NCI-H2196 (cell line): ENCODE measurements around the gene PNLIPRP1.

Experiments used
- DNase-seq: peaks from one replicate; lab custom pipeline; 2025; ENCODE audit not compliant: unreplicated experiment; lab: John Stamatoyannopoulos, UW

PNLIPRP1 gene

DNA sequence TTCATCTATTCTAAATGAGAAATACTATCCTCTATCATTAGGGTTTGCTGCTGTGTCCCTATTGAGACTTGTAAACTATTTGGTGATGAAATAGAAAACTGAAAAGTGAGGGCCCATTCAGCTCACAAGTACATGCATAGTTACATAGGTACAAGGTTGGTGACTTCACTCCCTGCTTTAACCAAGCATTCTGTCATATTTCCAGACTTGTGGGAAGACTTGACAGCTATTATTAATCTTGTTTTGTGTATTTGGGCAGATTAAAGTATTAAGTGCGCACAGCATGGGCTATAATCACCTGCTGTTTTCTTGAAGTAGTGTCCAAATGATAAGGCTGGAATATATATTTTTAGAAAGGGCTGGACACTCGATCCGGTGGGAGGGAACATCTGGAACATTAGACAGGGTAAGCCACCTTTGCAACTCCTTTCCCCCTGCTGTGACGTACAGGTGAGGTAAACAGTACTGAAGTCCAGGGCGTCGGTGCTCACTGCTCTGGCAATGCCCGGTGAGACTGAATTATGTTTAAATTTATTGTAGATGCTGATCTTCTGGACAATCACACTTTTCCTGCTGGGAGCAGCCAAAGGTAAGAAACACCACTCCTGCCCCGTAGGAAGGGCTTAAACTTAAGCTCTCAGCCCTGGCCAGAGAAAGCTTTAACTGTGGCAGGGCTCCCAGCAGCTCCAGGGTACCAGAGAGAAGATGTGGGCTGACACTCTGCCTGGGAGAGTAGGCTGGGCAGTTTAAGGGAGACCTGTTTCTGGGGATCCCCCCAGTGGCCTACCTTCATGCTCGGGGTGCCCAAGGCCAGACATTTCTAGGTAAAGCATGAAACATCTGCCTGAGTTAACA is at the start of gene PNLIPRP1:
Gene PNLIPRP1, plus strand, starts transcription at position 370 of the 855 bp plus-strand sequence. Its CDS starts 171 bp downstream, at position 541.
- DNase-seq, result no peak

DNA sequence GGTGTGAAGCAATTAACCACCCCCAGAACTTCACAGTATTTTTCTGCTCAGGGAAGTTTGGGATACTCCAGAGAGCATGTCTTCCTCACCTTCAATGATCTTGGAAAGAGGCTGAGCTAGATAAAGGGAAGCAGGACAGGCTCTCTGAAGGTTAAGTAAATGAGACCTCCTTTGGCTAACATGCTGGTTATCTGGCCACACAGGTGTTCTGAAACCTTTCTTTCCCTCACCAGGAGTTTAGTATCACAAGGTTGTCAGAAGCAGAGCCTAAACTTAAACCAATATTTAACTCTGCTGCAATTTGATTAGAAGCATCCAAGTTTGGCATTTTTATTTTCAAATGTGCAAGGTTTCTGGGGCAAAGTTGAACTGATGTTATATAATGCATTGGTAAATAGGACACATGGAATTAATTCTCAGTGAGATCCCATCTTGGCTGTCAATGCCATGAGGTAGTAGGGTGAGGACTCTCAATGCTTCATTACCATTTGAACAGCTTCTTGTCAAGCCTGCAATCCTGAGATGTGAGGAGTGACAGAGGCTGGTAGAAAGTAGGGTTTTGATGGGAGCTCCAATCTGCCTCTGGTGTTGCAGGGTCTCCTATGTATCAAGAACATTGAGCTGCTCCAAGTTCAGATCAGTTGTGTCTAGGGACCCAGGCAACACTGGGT is 48.6 kb upstream of the PNLIPRP1 start:
- no peak for DNase-seq

DNA sequence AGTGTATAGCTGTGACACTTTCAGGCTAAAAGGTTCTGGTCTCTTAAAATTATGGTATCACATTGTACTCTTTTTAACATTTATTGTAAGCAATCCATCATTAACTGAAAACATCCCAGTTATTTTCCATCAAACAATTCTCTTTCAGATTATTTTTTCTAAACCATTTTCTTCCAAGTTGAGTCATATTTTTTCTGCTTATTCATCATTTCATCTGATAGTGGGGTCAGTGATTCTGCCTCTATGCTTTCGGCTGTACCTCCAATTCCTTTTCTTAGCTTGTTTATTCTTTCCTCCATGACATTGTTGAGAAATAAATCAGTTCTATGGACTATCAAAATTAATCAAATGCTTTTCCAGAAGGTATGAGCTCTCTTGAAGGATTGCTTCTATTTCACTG is 45.6 kb upstream of the PNLIPRP1 start:
- DNase-seq, result no peak

DNA sequence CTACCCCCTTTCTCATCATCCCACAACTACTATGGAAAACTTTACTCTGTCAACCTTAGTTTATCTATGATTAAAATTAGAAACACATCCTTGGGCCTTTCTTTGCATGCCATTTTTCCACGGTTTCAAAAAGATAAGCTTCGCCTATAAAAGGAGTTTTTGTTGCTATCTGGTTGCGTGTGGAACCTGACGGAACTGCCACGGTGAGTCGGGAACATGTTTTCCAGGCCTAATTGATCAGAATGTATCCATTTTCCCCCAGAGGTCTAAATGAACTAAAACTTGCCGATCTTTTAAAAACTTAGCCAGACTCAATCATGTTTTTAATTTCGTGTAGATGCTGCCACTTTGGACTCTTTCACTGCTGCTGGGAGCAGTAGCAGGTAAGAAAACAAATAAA is 45.0 kb upstream of the PNLIPRP1 start, which contains the start of gene PNLIP:
Gene PNLIP, plus strand, starts transcription at position 176 of the 400 bp plus-strand sequence. Its CDS starts 162 bp downstream, at position 338.
- no peak for DNase-seq

DNA sequence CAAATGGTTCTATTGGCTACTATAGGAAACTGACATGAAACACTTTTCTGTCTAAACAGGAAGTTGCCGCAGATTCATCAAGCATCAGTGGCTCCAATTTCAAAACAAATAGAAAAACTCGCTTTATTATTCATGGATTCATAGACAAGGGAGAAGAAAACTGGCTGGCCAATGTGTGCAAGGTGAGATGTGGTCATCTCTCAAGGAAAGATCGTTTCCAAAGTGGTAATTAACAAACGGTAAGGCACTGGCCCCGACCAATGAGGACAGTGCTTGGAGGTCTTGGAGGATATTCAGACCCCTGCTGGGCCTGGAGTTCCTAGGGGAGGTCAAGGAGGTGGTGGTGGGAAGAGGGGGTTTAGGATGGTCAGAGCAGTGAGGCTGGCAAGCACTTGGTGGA is 42.5 kb upstream of the PNLIPRP1 start:
- no peak for DNase-seq

DNA sequence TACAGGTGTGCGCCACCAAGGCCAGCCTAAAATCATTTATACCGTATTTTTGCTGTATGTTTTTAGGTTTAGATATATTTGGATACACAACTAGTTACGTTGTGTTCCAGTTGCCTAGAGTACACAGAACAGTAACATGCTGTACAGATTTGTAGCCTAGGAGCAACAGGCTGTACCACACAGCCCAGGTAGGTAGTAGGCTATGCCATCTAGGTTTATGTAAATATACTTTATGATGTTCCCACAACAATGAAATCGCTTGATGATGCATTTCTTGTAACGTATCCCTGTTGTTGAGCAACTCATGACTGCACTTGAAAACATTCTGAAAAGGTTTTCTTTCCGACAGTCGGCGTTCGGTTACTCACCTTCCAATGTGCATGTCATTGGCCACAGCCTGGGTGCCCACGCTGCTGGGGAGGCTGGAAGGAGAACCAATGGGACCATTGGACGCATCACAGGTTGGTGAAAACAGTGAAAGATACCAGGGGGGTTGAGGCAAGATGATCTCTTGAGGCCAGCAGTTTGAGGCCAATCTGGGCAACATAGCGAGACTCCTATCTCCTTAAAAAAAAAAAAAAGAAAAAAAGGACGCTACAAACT is 37.3 kb upstream of the PNLIPRP1 start:
- DNase-seq, result no peak

DNA sequence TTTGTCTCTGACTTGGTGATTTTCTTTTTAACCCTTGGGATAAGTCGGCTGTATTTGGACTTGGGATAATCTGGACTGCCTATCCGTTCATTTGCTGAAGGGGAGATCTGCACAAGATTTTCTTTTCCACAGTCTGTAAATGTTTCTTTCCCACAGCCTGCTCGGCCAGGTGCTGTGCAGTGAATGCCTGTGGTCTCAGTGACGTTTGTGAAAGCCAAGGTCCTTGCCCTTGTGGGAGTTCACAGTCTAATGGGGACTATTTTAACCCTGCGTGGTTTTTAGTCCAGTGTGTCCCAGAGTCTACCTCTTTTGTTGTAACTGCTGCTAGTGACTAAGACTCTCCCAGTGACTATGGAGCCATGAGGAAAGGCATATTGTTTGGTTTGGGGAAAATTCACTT is 36.1 kb upstream of the PNLIPRP1 start:
- DNase-seq, result no peak

DNA sequence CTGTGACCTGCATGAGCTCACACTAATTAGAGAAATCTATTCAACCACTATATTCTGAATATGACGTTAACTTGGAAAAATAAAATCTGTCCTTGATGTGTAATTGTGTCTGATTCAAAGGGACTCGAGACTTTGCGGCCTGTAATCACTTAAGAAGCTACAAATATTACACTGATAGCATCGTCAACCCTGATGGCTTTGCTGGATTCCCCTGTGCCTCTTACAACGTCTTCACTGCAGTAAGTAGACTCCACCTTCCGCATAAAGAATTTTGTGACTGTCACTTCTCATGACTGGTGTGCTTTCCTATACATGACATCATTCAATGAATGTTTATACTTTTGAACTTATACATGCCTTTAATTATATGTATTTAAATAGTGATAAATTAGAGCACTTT is 34.9 kb upstream of the PNLIPRP1 start:
- no peak for DNase-seq

DNA sequence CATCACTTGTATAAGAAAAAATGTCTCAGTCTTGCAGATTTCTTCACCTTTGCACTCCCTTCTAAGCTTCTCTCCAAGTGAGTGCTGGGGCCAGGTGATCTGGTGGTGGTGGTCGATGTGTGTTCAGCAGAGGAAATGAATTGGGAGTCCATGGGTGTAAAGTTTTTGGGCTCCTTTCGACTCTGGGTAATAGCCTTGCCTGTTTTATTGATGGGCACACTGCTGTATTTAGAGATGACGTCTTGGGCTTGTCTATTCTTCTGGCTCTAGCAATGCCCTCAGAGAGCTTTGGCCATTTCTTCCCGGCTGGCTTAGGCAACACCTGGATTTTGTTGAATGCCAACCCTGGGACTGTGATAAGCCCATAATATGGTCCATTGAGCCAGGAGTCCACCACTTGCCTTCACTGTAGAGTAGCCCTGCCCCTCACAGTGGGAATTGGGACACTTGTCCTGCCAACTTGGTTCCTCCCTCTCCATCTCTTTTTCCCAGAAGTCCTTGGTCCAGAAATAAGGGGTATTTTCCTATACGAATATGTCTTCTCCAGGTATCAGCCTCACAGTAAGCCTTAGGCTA is 33.4 kb upstream of the PNLIPRP1 start:
- no peak for DNase-seq

DNA sequence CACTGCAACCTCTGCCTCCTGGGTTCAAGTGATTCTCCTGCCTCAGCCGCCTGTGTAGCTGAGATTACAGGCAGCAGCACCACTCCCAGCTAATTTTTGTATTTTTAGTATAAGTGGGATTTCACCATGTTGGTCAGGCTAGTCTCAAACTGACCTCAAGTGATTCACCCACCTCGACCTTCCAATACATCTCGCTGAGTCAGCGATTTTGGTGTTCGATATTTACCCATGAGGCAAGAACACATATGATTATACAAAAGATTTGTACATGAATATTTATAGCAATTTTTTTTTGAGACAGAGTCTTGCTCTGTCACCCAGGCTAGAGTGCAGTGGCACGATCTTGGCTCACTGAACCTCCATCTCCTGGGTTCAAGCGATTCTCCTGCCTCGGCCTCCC is 25.2 kb upstream of the PNLIPRP1 start:
- no peak for DNase-seq

DNA sequence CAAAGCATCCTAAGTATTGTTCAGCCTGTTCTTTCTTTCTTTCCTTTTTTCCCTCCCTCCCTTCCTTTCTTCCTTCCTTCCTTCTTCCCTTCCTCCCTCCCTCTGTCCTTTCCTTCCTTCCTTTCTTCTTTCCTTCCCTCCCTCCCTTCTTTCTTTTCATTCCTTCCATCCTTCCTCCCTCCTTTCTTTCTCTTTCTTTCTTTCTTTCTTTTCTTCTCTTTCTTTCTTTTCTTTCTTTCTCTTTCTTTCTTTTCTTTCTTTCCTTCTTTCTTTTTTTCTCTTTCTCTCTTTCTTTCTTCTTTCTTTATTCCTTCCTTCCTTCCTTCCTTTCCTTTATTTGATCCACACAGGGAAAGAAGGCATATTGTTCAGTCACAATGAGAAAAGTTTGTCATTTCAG is 23.8 kb upstream of the PNLIPRP1 start:
- DNase-seq, result no peak

DNA sequence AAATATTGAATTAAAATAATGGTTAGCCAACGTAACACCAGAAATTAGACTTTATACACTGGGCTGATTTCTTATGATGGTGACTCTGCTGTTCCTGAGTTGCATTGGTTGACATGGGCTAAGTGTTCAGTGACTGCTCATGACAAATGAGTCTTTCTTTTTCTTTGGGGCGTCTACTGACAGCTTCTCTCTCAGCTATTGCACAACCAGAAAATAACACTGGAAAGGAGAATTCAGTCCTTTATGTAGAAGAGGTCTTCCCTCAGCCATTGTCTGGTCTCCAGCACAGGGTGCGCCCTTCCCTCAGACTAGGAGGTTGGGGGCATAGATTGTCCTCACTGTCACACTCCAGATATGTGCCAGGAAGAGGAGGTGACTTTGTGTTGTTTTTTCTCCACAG is 23.4 kb upstream of the PNLIPRP1 start:
- DNase-seq, result no peak

DNA sequence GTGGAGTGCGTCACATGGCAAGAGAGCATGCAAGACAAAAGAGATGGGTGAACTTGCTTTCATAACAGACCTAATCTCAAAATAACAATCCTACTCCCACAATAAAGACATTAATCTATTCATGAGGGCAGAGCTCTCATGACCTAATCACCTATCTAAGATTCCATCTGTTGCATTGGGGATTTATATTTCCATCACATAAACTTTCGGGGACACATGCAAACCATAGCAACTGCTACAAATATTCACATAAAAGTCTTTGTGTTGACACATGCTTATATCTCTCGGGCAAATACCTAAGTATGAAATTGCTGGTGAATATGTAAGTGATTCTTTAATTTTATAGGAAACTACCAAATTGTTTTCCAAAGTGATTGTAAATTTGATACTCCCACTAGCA is 16.0 kb upstream of the PNLIPRP1 start:
- DNase-seq, result no peak

DNA sequence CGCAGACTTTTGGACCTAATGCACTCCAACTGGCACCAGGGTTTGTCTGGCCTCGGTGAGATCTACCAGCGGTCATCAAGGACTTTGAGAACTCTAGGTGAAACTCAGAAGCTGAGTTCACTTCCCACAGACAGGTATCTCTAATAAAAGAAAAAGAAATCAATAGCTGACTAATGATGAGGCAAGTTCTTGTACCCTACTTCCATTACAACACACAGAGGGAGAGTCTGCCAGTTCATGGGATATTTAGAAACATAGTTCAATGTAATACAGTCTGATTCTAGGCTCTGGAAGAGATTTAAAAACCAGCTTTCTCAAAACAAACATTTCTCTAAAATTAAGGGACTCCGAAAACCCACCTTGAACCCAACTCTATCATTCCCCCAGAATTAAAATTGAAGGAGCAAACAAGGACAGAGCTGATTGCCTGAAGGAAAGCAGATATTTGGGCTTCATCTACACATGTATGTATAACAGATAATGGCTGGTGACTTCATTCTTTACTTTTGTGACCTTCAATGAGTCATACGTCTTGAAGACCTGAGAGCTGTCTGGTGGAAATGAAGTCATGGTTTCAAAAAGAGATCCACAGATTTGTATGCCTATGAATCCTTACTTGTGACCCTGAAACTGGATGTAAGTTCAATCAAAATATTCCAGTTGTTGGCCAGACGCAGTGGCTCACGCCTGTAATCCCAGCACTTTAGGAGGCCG is 2.7 kb upstream of the PNLIPRP1 start:
- no peak for DNase-seq

DNA sequence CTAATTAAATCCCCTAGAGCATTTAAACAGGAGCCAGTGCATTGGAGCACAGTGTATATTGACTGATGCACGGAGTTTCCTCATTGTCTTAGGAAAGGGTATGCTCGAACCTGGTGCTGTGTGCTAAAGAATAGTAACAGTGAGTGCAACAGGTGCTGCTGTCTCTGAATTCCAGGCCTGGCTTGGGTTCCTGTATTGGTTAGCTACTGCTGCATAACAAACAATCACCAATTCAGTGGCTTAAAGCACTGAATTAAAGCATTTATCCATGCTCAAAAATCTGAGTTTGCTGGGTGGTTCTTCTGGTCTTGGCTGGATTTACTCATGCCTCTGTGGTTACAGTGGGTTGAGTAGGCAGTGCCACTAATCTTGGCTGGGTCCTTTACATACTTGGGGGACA is 1.8 kb upstream of the PNLIPRP1 start:
- no peak for DNase-seq

DNA sequence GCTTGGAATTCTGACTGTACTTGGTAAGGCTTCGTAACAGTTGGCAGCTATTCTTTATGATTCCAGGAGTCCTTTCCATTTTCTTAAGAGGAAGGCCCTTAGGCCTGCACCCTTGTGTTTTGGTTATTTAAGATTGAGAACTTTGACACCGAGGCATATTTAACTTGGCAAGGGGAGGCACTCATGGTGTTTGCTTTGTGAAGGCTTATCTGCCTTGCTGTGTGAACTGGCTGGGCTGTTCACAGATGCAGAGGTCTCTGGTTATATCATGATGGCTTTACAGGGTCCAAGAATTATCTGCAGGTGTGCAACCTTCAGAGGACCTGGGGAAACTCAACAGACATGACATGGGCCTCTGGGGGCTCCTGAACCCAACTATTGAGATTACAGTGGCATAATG is 833 bp upstream of the PNLIPRP1 start:
- DNase-seq, result no peak

DNA sequence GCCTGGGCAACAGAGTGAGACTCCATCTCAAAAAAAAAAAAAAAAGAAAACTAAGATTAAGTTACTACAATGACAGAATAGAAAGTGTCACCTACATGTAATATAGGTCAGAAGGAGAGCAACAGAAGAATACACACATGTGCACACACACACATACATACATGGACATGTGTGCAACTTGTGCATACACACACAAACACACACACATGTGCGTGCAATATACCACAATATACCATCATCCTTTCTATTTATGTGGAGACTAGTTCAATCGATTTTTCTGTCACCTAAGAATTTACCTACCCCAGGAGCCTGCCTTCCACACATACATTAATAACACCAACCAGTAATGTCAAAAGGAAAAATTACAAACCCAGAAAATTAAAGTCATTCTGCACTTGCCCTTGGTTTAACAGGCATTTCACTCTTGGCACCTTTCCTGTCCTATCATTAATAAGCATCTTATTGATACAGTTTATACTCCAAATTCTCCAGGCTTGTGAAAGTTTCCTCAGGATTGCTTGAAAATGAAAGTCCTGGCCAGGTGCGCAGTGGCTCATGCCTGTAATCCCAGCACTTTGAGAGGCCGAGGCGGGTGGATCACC is 2.5 kb downstream of the PNLIPRP1 start:
- no peak for DNase-seq

DNA sequence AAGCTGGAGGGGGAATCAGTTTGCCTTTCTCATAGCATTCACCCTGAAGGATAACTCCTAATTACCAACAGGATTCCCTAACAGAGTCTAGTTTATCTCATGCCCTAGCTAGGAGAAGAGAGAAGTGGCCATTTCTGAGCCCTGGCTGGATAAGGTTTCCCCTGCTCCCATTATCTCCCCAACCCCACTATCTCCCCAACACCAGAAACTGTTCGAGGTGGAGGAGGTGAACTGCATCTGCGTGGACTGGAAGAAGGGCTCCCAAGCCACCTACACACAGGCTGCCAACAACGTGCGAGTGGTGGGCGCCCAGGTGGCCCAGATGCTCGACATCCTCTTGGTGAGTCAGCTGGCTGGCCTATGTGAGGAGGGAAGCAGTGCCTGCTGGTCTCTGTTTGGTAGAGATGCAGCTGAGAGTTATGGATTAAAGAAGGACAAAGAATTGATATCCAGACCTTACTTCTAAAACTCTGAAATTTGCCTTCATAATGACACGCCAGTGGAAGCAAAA is 3.8 kb downstream of the PNLIPRP1 start:
- no peak for DNase-seq

DNA sequence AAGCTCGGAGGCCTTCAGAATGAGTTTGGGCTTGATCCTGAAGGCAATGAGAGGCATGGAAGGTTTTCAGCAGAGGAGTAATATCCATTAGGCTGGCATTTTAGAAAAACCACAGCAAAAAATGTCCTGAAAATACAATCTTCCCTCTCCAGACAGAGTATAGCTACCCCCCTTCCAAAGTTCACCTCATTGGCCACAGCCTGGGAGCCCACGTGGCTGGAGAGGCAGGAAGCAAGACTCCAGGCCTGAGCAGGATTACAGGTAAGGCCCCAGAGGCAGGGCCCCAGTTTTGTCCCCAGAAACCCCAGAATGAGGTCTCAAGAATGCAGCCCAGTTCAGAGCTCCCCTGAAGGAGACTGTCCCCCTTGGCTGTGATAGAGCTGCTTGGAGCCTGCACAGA is 5.3 kb downstream of the PNLIPRP1 start:
- DNase-seq, result no peak

DNA sequence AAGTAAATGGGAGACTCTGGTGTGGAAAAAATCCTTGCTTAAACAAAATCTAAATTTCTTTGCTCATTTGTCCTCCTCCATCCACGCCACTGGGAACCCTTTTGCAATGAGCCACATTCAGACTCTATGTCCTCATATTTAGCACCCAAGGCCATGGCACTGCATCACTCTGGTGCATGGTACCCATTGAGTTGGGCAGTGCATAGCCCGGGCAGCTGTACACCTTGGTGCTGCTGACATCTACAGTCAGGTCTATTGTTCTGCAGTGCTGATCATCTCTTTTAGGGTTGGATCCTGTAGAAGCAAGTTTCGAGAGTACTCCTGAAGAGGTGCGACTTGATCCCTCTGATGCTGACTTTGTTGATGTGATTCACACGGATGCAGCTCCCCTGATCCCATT is 6.8 kb downstream of the PNLIPRP1 start:
- no peak for DNase-seq
